Uterus (tissue), 2 donors: ENCODE data around the gene FGF8.

ENCODE experiments used
- POLR2A ChIP-seq, 2 donors: fragments of 450-650 bp; IDR thresholded peaks; one replicate each; pipeline ENCODE4 v1.6.1; 2016; ENCODE audit warnings: antibody characterized with exemption in 2 of 2, mild to moderate bottlenecking in 1 of 2, moderate library complexity in 1 of 2
- TF ChIP-seq, protein P1 (sequence below), 4 experiments: fragments of 200-600 bp in 2 of 4; fragments of 450-650 bp in 2 of 4; sonication (generic) in 2 of 4; IDR thresholded peaks; one replicate each; pipeline ENCODE4 v1.5.1; 2016 to 2019; ENCODE audit warnings: antibody characterized with exemption in 4 of 4, mild to moderate bottlenecking in 2 of 4, moderate library complexity in 1 of 4

- TF ChIP-seq, protein P1, sequence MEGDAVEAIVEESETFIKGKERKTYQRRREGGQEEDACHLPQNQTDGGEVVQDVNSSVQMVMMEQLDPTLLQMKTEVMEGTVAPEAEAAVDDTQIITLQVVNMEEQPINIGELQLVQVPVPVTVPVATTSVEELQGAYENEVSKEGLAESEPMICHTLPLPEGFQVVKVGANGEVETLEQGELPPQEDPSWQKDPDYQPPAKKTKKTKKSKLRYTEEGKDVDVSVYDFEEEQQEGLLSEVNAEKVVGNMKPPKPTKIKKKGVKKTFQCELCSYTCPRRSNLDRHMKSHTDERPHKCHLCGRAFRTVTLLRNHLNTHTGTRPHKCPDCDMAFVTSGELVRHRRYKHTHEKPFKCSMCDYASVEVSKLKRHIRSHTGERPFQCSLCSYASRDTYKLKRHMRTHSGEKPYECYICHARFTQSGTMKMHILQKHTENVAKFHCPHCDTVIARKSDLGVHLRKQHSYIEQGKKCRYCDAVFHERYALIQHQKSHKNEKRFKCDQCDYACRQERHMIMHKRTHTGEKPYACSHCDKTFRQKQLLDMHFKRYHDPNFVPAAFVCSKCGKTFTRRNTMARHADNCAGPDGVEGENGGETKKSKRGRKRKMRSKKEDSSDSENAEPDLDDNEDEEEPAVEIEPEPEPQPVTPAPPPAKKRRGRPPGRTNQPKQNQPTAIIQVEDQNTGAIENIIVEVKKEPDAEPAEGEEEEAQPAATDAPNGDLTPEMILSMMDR (IDR thresholded peaks at IDR 0.05) = no peak
- TF ChIP-seq POLR2A (IDR thresholded peaks at IDR 0.05) = no peak
These were observed 8.3 kb downstream of the FGF8 start for GRCh38 chr10:101767600-101767945.
